Glutamatergic neuron (in vitro differentiated cells): Measurements from ENCODE around the gene DDX49. TPM values are rescaled to one million over a fixed set of nuclear protein-coding genes. Genes with fewer than 3 reads are reported as not detected.

ENCODE experiments used
- DNase-seq: peaks from one replicate; pipeline ENCODE4 v3.0.0; 2022
- H3K27ac Mint-ChIP-seq: one replicate; pipeline ENCODE4 v1.8.0; 2020; ENCODE audit warnings: mild to moderate bottlenecking, mixed read lengths, inconsistent platforms; ENCODE audit not compliant: unreplicated experiment
- H3K27me3 Mint-ChIP-seq: one replicate; pipeline ENCODE4 v1.8.0; 2020; ENCODE audit warnings: mild to moderate bottlenecking, moderate library complexity, mixed read lengths, inconsistent platforms; ENCODE audit not compliant: unreplicated experiment
- H3K36me3 Mint-ChIP-seq: one replicate; pipeline ENCODE4 v1.8.0; 2020; ENCODE audit warnings: mild to moderate bottlenecking, mixed read lengths, inconsistent platforms; ENCODE audit not compliant: unreplicated experiment
- H3K4me1 Mint-ChIP-seq: one replicate; pipeline ENCODE4 v1.8.0; 2020; ENCODE audit warnings: mild to moderate bottlenecking, low read depth, mixed read lengths, inconsistent platforms; ENCODE audit not compliant: unreplicated experiment
- H3K4me3 Mint-ChIP-seq: one replicate; pipeline ENCODE4 v1.8.0; 2020; ENCODE audit warnings: mild to moderate bottlenecking, mixed read lengths, inconsistent platforms; ENCODE audit not compliant: unreplicated experiment
- H3K9me3 Mint-ChIP-seq: one replicate; pipeline ENCODE4 v1.8.0; 2020; ENCODE audit warnings: mild to moderate bottlenecking, moderate library complexity, mixed read lengths, inconsistent platforms; ENCODE audit not compliant: unreplicated experiment
- total RNA-seq: library from RNA; stranded (reverse); fragmentation: NEBNext Ultra II Directional; extraction: Animal tissue kit (Norgen Biotek cat#: 25700); gene quantifications from one replicate; pipeline ENCODE4 v1.2.1, GENCODE V29; 2021; ENCODE audit not compliant: unreplicated experiment
- TF ChIP-seq, protein P1 (sequence below): fragments of 200-600 bp; sonication (generic); IDR thresholded peaks from one replicate; pipeline ENCODE4 v1.5.0; 2021; ENCODE audit not compliant: partially characterized antibody, unreplicated experiment

Gene DDX49
- total RNA-seq, 1 donor from 2014 or later = 51.4 TPM

DNA sequence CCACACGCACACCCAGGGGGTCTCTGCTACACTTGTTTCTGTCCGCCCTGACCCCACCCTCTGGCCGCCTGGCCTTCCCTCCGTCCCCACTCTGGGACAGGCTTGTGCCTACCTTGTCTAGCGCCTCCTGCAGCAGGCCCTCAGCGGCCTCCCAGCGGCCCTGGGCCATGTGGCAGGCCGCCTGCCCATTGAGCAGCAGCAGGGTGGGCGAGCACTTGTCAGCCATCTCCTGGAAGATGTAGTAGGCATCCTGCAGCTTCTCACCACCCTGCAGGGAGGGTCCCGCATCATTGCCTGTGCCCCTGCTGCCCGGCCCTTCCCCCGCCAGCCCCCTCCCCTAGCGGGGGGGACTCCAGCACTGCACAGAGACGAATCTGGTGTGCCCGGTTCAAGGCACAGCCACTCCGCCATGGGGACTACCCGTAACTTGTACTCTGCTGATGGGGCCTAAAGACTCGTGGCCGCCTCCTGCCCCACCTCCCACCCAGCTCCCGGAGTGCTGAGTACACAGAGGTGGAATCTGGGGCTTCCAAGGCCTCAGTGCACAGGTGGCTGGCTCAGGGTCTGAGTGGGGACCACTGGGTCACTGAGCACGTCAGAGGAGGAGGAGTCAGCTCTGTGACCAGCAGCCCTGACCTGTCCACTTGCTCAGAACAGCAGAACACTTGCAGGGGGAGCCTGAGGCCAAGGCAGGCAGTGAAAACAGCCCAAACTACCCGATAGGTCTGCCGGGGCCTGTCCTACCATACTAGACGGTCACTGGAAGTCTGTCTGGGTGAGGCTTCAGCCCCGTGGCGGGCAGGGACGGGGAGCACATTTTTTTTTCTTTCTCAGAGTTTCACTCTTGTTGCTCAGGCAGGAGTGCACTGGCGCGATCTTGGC, 16.1 kb upstream of the DDX49 start:
- Mint-ChIP-seq H3K36me3 (no peaks in the 10 kb centered on the region), H3K9me3 (peaks cover 2% of the 10 kb centered on the region), H3K27me3 (peaks cover 2% of the 10 kb centered on the region), H3K4me3 (no peak overlapping the region), H3K27ac (no peak overlapping the region), H3K4me1 (no peaks in the 10 kb centered on the region)
- DNase-seq = no peak
- TF ChIP-seq, protein P1, sequence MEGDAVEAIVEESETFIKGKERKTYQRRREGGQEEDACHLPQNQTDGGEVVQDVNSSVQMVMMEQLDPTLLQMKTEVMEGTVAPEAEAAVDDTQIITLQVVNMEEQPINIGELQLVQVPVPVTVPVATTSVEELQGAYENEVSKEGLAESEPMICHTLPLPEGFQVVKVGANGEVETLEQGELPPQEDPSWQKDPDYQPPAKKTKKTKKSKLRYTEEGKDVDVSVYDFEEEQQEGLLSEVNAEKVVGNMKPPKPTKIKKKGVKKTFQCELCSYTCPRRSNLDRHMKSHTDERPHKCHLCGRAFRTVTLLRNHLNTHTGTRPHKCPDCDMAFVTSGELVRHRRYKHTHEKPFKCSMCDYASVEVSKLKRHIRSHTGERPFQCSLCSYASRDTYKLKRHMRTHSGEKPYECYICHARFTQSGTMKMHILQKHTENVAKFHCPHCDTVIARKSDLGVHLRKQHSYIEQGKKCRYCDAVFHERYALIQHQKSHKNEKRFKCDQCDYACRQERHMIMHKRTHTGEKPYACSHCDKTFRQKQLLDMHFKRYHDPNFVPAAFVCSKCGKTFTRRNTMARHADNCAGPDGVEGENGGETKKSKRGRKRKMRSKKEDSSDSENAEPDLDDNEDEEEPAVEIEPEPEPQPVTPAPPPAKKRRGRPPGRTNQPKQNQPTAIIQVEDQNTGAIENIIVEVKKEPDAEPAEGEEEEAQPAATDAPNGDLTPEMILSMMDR = no peak

DNA sequence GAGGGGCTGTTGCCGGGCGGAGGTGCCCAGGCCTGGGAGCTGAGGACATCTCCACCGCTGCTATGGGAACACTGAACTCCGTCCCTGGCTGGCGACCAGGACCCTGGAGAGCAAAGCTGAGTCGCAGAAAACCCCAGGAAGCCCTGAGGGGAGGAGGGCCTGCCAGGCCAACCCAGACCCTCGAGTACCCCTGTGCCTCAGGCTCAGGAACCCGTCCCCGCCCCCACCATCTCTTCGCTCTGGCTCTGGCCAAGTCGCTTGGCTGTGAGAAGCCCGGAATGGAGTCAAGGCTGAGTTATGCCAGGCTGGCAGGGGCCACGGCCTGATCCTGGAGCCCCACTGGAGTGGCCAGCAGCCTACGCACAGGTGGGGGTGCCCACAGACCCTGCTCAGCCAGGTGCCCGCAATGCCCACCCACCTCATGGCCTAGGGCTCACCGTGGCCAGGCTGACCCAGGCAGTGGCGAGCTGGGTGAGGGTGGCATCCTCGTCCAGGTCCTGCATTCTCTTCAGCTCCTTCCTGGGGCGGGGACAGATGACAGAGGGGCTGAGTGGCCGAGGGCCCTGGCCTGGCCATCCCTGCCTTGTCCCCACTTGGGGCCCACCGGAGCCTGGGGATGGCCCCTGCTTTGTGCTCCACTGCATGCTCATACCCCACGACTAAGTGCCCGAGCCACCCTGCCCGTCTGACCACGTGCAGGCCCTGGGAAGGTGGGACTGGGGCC, 15.0 kb upstream of the DDX49 start:
- H3K9me3 Mint-ChIP-seq = peaks cover 2% of the 10 kb centered on the region
- H3K27ac Mint-ChIP-seq = no peak overlapping the region
- H3K4me3 Mint-ChIP-seq = no peak overlapping the region
- H3K36me3 Mint-ChIP-seq = no peaks in the 10 kb centered on the region
- H3K27me3 Mint-ChIP-seq = peaks cover 2% of the 10 kb centered on the region
- no peak for DNase-seq
- TF ChIP-seq, protein P1 = no peak
- H3K4me1 Mint-ChIP-seq = no peaks in the 10 kb centered on the region

DNA sequence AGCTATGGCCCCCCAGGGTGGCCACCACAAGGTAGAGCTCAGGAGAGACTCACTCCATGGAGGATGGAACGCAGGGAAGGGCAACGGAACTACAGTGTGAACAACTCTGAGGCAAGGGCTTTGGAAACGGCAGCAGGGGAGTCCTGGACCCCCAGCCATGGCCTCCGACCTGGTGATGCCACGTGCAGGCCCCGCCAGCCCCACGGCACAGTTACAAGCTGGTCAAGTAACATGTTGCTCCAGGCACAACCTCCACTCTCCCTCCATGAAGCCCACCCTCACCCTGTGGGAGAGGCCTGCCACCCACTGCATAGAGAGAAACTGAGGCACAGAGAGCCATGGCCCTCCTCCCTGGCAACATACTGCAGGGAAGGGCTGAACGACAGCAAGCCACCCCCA, 14.5 kb upstream of the DDX49 start:
- Mint-ChIP-seq H3K4me3 (no peak overlapping the region), H3K4me1 (no peaks in the 10 kb centered on the region), H3K27me3 (peaks cover 2% of the 10 kb centered on the region), H3K36me3 (no peaks in the 10 kb centered on the region), H3K9me3 (peaks cover 2% of the 10 kb centered on the region), H3K27ac (no peak overlapping the region)
- no peak for DNase-seq
- TF ChIP-seq, protein P1 = no peak

DNA sequence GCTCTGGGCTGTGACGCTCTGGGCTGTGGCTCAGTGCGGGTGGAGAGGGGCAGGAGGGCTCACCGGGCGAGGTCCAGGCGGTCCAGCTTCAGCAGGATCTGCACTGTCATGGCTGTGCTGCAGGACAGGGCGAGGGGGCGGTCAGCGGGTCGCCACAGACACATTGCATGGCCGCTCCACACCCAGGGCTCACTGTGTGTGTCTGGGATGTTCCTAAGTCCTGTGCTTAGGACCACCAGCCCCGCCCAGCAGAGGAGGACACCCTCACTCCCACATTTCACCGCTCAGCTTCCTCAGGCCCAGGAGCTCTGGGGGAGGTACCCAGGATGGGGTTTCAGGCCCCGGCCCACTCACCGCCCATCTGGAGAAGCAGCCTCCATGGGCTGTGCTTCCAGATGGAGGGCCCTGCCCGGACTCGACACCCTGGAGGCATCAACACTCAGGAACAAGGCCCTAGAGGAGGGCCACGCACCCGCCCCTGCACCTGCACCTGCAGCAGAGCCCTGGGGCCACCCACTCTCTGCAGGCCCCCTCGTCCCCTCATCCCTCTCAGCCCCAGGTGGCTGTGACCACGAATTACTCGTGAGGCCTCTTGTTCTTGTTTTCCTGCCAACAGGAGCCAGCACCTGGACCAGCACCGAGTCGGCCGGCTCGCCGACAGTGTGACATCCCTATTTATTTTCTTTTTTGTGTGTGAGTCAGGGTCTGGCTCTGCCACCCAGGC, 13.8 kb upstream of the DDX49 start:
- no peaks in the 10 kb centered on the region for H3K4me1 Mint-ChIP-seq
- no peak for DNase-seq
- H3K9me3 Mint-ChIP-seq = peaks cover 2% of the 10 kb centered on the region
- peaks cover 2% of the 10 kb centered on the region for H3K27me3 Mint-ChIP-seq
- H3K4me3 Mint-ChIP-seq = no peak overlapping the region
- H3K27ac Mint-ChIP-seq = no peak overlapping the region
- TF ChIP-seq, protein P1 = no peak
- H3K36me3 Mint-ChIP-seq = no peaks in the 10 kb centered on the region
